Measurements from ENCODE around the gene TMED1.

GRCh38 chr19:10829967-10830366 is 6.0 kb downstream of the TMED1 start:
- TF ChIP-seq CTCF (conservative IDR thresholded peaks at IDR 0.05; ENCODE audit: low read depth in 2 of 2) (no peak), EZH2 (IDR thresholded peaks at IDR 0.05; ENCODE audit: low read depth, unreplicated experiment) (no peak), ETS1 (IDR thresholded peaks at IDR 0.05) (no peak), POLR2AphosphoS5 (IDR thresholded peaks at IDR 0.05; ENCODE audit: low read depth) (no peak; the same call in 1 of the 2 replicates), JUNB (IDR thresholded peaks at IDR 0.05; ENCODE audit: unreplicated experiment) (no peak), EZH2phosphoT487 (IDR thresholded peaks at IDR 0.05; ENCODE audit: unreplicated experiment) (no peak)
